ENCODE results near the gene CDKN1A.
"Not testable (repeated sequence)": the region's sequence is repeated elsewhere in the genome, so short reads cannot be mapped to it uniquely, and the experiment has no call there.

The CDKN1A gene

GRCh38 chr6:36719126-36719525 is 40.6 kb downstream of the CDKN1A start:
- DNase-seq (ENCODE audit: low read depth in 3 of 3, low spot score in 1 of 3): no peak

- DNase-seq (ENCODE audit: low read depth in 3 of 3, low spot score in 1 of 3): no peak
These were observed 42.0 kb downstream of the CDKN1A start for GRCh38 chr6:36720251-36721141.

- DNase-seq (ENCODE audit: low read depth in 3 of 3, low spot score in 1 of 3): no peak
These were observed 43.0 kb downstream of the CDKN1A start for GRCh38 chr6:36721369-36722140.

GRCh38 chr6:36722365-36722764 is 43.9 kb downstream of the CDKN1A start:
- no peak for DNase-seq (ENCODE audit: low read depth in 3 of 3, low spot score in 1 of 3)

GRCh38 chr6:36722879-36723278 is 44.4 kb downstream of the CDKN1A start:
- DNase-seq (ENCODE audit: low read depth in 3 of 3, low spot score in 1 of 3): no peak

- not testable (repeated sequence) for DNase-seq (ENCODE audit: low read depth in 3 of 3, low spot score in 1 of 3)
These were observed 45.5 kb downstream of the CDKN1A start for GRCh38 chr6:36723992-36724391.

- DNase-seq (ENCODE audit: low read depth in 3 of 3, low spot score in 1 of 3): peak in 1 of 3 donors; percentile 26
These were observed 46.2 kb downstream of the CDKN1A start for GRCh38 chr6:36724514-36725390.

- DNase-seq (ENCODE audit: low read depth in 3 of 3, low spot score in 1 of 3): no peak
These were observed 47.1 kb downstream of the CDKN1A start for GRCh38 chr6:36725581-36725980.

- no peak for DNase-seq (ENCODE audit: low read depth in 3 of 3, low spot score in 1 of 3)
These were observed 49.0 kb downstream of the CDKN1A start for GRCh38 chr6:36727505-36728021.

GRCh38 chr6:36728289-36729160 is 50.0 kb downstream of the CDKN1A start:
- DNase-seq (ENCODE audit: low read depth in 3 of 3, low spot score in 1 of 3): no peak

- DNase-seq (ENCODE audit: low read depth in 3 of 3, low spot score in 1 of 3): no peak
These were observed 50.6 kb downstream of the CDKN1A start for GRCh38 chr6:36729161-36729524.

- DNase-seq (ENCODE audit: low read depth in 3 of 3, low spot score in 1 of 3): no peak
These were observed 52.2 kb downstream of the CDKN1A start for GRCh38 chr6:36730424-36731380.

GRCh38 chr6:36731622-36732310 is 53.3 kb downstream of the CDKN1A start:
- no peak for DNase-seq (ENCODE audit: low read depth in 3 of 3, low spot score in 1 of 3)

- no peak for DNase-seq (ENCODE audit: low read depth in 3 of 3, low spot score in 1 of 3)
These were observed 54.8 kb downstream of the CDKN1A start for GRCh38 chr6:36733300-36733699.

GRCh38 chr6:36734486-36735060 is 56.1 kb downstream of the CDKN1A start:
- DNase-seq (ENCODE audit: low read depth in 3 of 3, low spot score in 1 of 3): no peak

GRCh38 chr6:36735110-36736071 is 56.9 kb downstream of the CDKN1A start:
- no peak for DNase-seq (ENCODE audit: low read depth in 3 of 3, low spot score in 1 of 3)

Measured in stimulated activated CD4-positive, alpha-beta T cell treated with anti-CD3 and anti-CD28 coated beads, TNF-alpha, amount 100 ng/mL, for 1 hour (primary cell).